Pancreas (tissue), 10 donors: ENCODE data around the gene CLP1. TPM values are rescaled to one million over a fixed set of nuclear protein-coding genes. Genes with fewer than 3 reads are reported as not detected.
A peak's percentile ranks its signal among the peaks of the same experiment; 100 is the strongest.
"Not testable (repeated sequence)": the region's sequence is repeated elsewhere in the genome, so short reads cannot be mapped to it uniquely, and the experiment has no call there.

Source experiments
- ATAC-seq, 4 donors: fragments of 200-7000 bp; cut with Tn5 transposase; one replicate each; pipeline versions ENCODE4 v1.8.0 to v1.9.1; 2020; ENCODE audit warnings: mild to moderate bottlenecking in 4 of 4, moderate library complexity in 4 of 4
- DNase-seq, 6 donors: peaks; one replicate each; pipeline ENCODE4 v3.0.0-alpha.2; 2020
- FAIRE-seq: peaks from 2 replicates; lab custom pipeline; 2012; peaks lifted over from hg19 to GRCh38; lab: Jason Lieb, UNC
- H3K27ac ChIP-seq, 4 donors: fragments of 200-600 bp; sonication (generic); 1 replicate in 3 of 4; 2 replicates in 1 of 4; pipeline versions ENCODE4 v1.5.0 to v1.8.0; 2020
- H3K27me3 ChIP-seq, 4 donors: fragments of 200-600 bp; one replicate each; pipeline ENCODE4 v1.8.0; 2021
- H3K36me3 ChIP-seq, 3 donors: fragments of 200-600 bp; sonication (generic) in 1 of 3; one replicate each; pipeline versions ENCODE4 v1.5.0 to v1.8.0; 2020 to 2021
- H3K4me1 ChIP-seq, 3 donors: fragments of 200-600 bp; one replicate each; pipeline ENCODE4 v1.8.0; 2021
- H3K4me3 ChIP-seq, 4 donors: fragments of 200-600 bp; sonication (generic) in 2 of 4; one replicate each; pipeline versions ENCODE4 v1.5.0 to v1.8.0; 2020 to 2021
- H3K9me3 ChIP-seq, 4 donors: fragments of 200-600 bp; one replicate each; pipeline ENCODE4 v1.8.0; 2021
- CTCF ChIP-seq, 4 donors: fragments of 200-600 bp; sonication (generic) in 3 of 4; IDR thresholded peaks; one replicate each; pipeline versions ENCODE4 v1.5.0 to v1.8.0; 2021; ENCODE audit warnings: antibody characterized with exemption in 4 of 4
- WGBS, 2 donors: extraction: QIAGEN DNeasy Blood & Tissue Kit; methylation state at CpG; one replicate each; pipeline ENCODE4 v1.1.7; 2013; 5-methylcytosine and 5-hydroxymethylcytosine counted together
- intact Hi-C, 3 donors: fragments of 100-400 bp; cut with DNase I; formaldehyde crosslinking; loops; one replicate each; pipeline versions ENCODE4 v1.11.1 to v1.14.2; 2022
- polyA plus RNA-seq, 2 donors: library from polyadenylated mRNA; stranded (reverse); fragments of 200-250 nt; gene quantifications; one replicate each; pipeline ENCODE4 v1.2.3, GENCODE V29; 2013
- total RNA-seq, 6 donors: library from RNA; stranded (reverse); fragmentation: NEBNext Ultra II Directional in 4 of 6; extraction: Animal tissue kit (Norgen Biotek cat#: 25700) in 4 of 6; gene quantifications; one replicate each; pipeline versions ENCODE4 v1.2.1 to v1.2.4, GENCODE V29; 2021 to 2023
- donor health status: healthy with polysubstance abuse.
- donor health status: DM: no; HTN: no; CAD: no; lungs with moderate emphysema.
- donor health status: DM: no; HTN: no; CAD: no.
- donor health status: control.
- donor health status: control.
- donor health status: Bipolar disorder and iron deficiency.
- donor health status: DM: yes; HTN: yes; CAD: no.
- donor health status: DM: no; HTN: no; CAD: no.
- donor health status: DM: no; HTN: no; CAD: no.
- donor health status: DM: yes; HTN: yes; CAD: no.

Gene CLP1
- total and polyA plus RNA-seq, 8 donors = 3.2 to 8.0 (median 6.1) TPM

GRCh38 chr11:57675176-57675941 is 17.8 kb downstream of the CLP1 start:
- FAIRE-seq = no peak
- intact Hi-C loops = no loop called here
- ATAC-seq = peak in 3 of 4 donors; percentile 41 to 56 (median 42)
- Histone ChIP-seq H3K9me3 (no peaks in the 10 kb centered on the region), H3K4me1 (peaks cover 4 to 32% (median 10%) of the 10 kb centered on the region in 3 donors), H3K36me3 (no peaks in the 10 kb centered on the region), H3K27me3 (no peaks in the 10 kb centered on the region), H3K27ac (no peak overlapping the region), H3K4me3 (no peak overlapping the region)
- no peak for DNase-seq
- TF ChIP-seq CTCF (IDR thresholded peaks at IDR 0.05) = no peak
- WGBS, 2 donors = 78 to 85% methylated on average over 3 of the region's 3 CpGs

- Histone ChIP-seq H3K36me3 (peaks cover 0 to 16% (median under 1%) of the 10 kb centered on the region in 3 donors), H3K9me3 (no peaks in the 10 kb centered on the region), H3K27me3 (no peaks in the 10 kb centered on the region), H3K27ac (no peak overlapping the region), H3K4me3 (no peak overlapping the region), H3K4me1 (peaks cover 9 to 29% (median 10%) of the 10 kb centered on the region in 3 donors)
- DNase-seq (no peak), ATAC-seq (peak in 3 of 4 donors; percentile 9 to 30 (median 28)), FAIRE-seq (no peak)
- intact Hi-C loops = no loop called here
- WGBS, 2 donors = 68 to 71% methylated on average over 4 of the region's 4 CpGs
- no peak for TF ChIP-seq CTCF (IDR thresholded peaks at IDR 0.05)
Observed at GRCh38 chr11:57679396-57679795, 21.8 kb downstream of the CLP1 start.

- Histone ChIP-seq H3K9me3 (no peaks in the 10 kb centered on the region), H3K27me3 (no peaks in the 10 kb centered on the region), H3K27ac (no peak overlapping the region), H3K4me3 (no peak overlapping the region), H3K4me1 (peaks cover 3 to 18% (median 5%) of the 10 kb centered on the region in 3 donors), H3K36me3 (peaks cover 0 to 16% (median 2%) of the 10 kb centered on the region in 3 donors)
- ATAC-seq = peak in 1 of 4 donors; percentile 58
- WGBS, 2 donors = 78 to 93% methylated on average over 2 of the region's 2 CpGs
- no peak for DNase-seq
- no peak for FAIRE-seq
- intact Hi-C loops = no loop called here
- no peak for TF ChIP-seq CTCF (IDR thresholded peaks at IDR 0.05)
Observed at GRCh38 chr11:57680552-57680874, 23.0 kb downstream of the CLP1 start.

GRCh38 chr11:57681168-57681567 is 23.6 kb downstream of the CLP1 start:
- peaks cover 0 to 16% (median 2%) of the 10 kb centered on the region in 3 donors for H3K36me3 ChIP-seq
- no peak for TF ChIP-seq CTCF (IDR thresholded peaks at IDR 0.05)
- H3K27ac ChIP-seq = no peak overlapping the region
- FAIRE-seq (no peak), DNase-seq (no peak), ATAC-seq (no peak)
- H3K4me3 ChIP-seq = no peak overlapping the region
- H3K4me1 ChIP-seq = peaks cover 0 to 11% (median 5%) of the 10 kb centered on the region in 3 donors
- 35 to 37% methylated on average over 1 of the region's 1 CpG for WGBS, 2 donors
- no peaks in the 10 kb centered on the region for H3K27me3 ChIP-seq
- H3K9me3 ChIP-seq = no peaks in the 10 kb centered on the region
- intact Hi-C loops = no loop called here

- WGBS, 2 donors = 98 to 100% methylated on average over 5 of the region's 5 CpGs
- H3K36me3 ChIP-seq = peaks cover 0 to 71% (median 47%) of the 10 kb centered on the region in 3 donors
- H3K27ac ChIP-seq, H3K4me3 ChIP-seq, H3K27me3 ChIP-seq, DNase-seq, intact Hi-C loops, H3K9me3 ChIP-seq, ATAC-seq, H3K4me1 ChIP-seq, FAIRE-seq: not testable (repeated sequence)
Observed at GRCh38 chr11:57690474-57690873, 32.9 kb downstream of the CLP1 start.
